ENCODE data around the gene BRPF1. TPM values are rescaled to one million over a fixed set of nuclear protein-coding genes. Genes with fewer than 3 reads are reported as not detected.

The BRPF1 gene
- total and polyA plus RNA-seq, 2 experiments from 2014 or later = 8.0 to 24.7 TPM

GRCh38 chr3:9760779-9761505 lies 29.4 kb downstream of the BRPF1 start (continued):
- TF ChIP-seq REST (IDR thresholded peaks at IDR 0.05; ENCODE audit: unreplicated experiment) (no peak), EZH2 (IDR thresholded peaks at IDR 0.05; ENCODE audit: low read depth, unreplicated experiment) (no peak), ZNF331 (CRISPR knock-in tag; IDR thresholded peaks at IDR 0.05; ENCODE audit: low read depth) (no peak)

- Histone ChIP-seq H3K4me3 (no peak overlapping the region), H3F3A (replicated peaks; ENCODE audit: low read depth) (no peaks in the 10 kb centered on the region), H3K4me1 (ENCODE audit: insufficient read depth) (no peaks in the 10 kb centered on the region), H3K36me3 (ENCODE audit: insufficient read depth) (no peaks in the 10 kb centered on the region; the same call in 1 of the 2 replicates), H3K27me3 (ENCODE audit: insufficient read depth) (peaks cover 5% of the 10 kb centered on the region; the same call in 1 of the 2 replicates), H2AFZ (no peak overlapping the region), H3K9me2 (ENCODE audit: insufficient read depth) (no peaks in the 10 kb centered on the region), H4K20me1 (replicated peaks; ENCODE audit: insufficient read depth) (no peaks in the 10 kb centered on the region; the same call in 1 of the 2 replicates), H3K4me2 (no peak overlapping the region), H3K27ac (ENCODE audit: low read depth) (no peak overlapping the region), H3K79me2 (replicated peaks; ENCODE audit: insufficient read depth) (no peaks in the 10 kb centered on the region)
- Mint-ChIP-seq H3K27ac (no peak overlapping the region), H3K4me3 (no peak overlapping the region), H3K4me1 (peaks cover 10% of the 10 kb centered on the region; the same call in 1 of the 3 replicates), H3K27me3 (ENCODE audit: insufficient read depth, low read depth, poor library complexity) (peaks cover 16% of the 10 kb centered on the region), H3K9me3 (no peaks in the 10 kb centered on the region), H3K36me3 (ENCODE audit: low read depth) (peaks cover 23% of the 10 kb centered on the region)
- TF ChIP-seq REST (IDR thresholded peaks at IDR 0.05; ENCODE audit: unreplicated experiment) (no peak), EZH2phosphoT487 (IDR thresholded peaks at IDR 0.05; ENCODE audit: unreplicated experiment) (no peak), ZNF331 (CRISPR knock-in tag; IDR thresholded peaks at IDR 0.05; ENCODE audit: low read depth) (no peak), ZNF114 (CRISPR knock-in tag; IDR thresholded peaks at IDR 0.05) (no peak), STAT1 (IDR thresholded peaks at IDR 0.05; ENCODE audit: unreplicated experiment) (no peak), EZH2 (IDR thresholded peaks at IDR 0.05; ENCODE audit: low read depth, unreplicated experiment) (no peak), NANOG (IDR thresholded peaks at IDR 0.05; ENCODE audit: borderline replicate concordance) (no peak), CTCF (conservative IDR thresholded peaks at IDR 0.05; ENCODE audit: low read depth in 2 of 2) (no peak)
- ATAC-seq (no peak), DNase-seq (ENCODE audit: low spot score) (no peak)
Observed at GRCh38 chr3:9761919-9762318, 30.4 kb downstream of the BRPF1 start.
